ENCODE measurements around the gene DCUN1D3.

The DCUN1D3 gene

DNA sequence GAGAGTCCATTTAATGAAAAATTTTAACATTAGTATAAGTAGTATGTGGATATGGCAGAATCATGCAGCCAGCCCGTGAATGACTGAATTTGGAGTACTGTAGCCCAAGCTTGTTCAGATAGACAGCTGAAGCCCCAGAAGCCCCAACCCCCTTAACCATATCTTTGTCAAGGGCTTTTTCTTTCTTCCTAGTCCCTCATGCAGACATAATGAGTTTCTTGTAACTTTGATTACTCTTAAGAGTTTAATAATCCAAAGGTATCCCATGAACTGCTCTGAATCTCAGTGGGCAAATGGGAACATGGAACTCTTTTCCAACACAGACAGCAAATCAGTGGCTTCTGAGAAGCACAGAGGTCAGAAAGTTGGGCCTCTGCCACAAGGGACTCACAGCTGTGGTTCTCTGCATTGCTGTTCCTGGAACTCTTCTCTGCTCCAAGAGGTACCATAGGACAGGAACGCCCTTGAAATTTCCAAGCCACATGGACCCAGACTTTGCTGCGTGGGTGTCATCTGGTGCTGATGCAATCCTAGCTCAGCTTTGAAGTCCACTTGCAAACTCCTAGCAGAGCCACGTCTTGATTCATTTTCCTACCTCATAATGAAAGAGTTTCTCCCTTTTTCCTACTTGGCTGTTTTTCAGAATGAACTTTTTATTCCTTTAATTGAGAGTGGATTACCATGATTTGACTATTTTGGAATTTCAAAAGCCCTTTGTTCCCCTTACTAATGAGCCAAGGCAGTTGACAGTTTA is 18.5 kb upstream of the DCUN1D3 start:
- DNase-seq: no peak

DNA sequence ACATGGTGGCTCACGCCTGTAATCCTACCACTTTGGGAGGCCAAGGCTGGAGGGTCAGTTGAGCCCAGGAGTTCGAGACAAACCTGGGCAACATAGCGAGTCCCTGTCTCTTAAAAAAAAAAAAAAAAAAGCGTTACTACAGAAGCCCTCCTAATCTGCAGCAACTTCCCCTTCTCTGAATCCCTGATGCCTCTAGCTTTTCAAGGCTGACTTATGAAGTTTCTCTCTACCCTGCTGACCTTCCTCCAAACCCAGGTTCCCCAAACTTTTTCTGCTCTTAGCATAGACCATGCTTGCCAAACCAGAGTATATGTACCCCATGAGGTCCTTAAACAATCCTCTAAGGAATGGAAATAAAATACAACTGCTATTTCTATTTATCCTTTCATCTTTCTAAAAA is 16.8 kb upstream of the DCUN1D3 start:
- DNase-seq: no peak

DNA sequence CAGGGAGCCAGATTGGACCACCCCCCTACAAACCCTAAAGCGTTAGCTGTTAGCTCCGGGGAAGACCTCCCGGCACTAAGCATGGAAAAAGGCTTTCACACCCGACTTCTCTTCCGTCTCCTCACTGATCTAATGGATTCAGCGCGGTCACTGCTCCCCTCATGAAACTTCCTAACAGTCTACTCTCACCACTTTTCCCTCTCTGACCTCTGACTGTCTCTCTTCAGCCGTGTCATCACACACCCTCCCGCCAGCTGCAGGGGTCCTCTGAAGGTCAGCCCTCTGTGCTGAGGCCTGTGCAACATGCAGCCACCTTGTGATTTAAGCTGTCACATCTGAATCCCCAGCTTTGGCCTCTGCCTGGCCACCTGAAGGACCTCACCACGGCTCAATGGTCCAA is 16.1 kb upstream of the DCUN1D3 start:
- DNase-seq: no peak

DNA sequence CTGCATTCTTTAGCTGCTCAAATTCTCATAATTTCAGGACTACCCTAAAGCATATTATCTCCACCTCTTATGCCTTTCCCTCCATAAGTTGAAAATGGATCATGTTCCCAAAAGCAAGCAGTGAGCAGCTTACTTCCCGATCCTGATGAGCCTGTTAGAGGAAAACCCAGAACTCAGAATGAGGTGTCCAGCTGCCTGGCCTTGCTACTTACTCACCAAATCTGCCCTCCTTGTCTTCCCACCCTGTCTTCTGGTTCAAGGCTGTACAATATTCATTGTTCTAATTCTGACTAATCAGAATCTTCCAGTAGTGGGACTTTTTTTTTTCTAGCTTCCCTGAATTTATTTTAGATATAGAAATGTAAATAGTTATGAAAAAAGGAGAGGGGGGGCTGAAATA is 11.2 kb upstream of the DCUN1D3 start:
- DNase-seq: no peak

DNA sequence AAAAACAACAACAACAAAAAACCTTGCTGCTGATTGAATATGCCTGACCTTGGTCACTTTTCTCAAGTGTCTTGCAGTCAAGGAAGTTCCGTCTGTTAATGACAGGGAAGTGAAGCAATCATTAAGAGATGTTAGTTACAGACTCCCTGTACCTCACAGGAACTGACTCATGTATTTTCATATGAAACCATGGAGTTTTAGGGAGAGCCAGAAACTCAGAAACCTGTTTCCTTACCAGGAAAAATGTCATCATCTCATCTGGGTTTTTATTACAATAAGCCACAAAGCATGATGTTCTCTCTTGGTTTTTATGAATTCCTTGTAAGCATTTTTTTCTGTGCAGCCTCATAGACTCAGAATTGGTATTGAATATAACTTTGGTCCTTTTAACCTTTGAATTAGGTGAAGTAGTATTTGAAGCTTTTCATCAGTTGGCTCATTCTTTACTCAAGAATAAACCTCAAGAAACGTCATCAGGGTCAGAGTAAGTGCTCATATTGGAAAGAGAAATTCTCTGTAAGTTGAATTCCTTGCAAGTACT is 10.7 kb upstream of the DCUN1D3 start:
- DNase-seq: no peak

DNA sequence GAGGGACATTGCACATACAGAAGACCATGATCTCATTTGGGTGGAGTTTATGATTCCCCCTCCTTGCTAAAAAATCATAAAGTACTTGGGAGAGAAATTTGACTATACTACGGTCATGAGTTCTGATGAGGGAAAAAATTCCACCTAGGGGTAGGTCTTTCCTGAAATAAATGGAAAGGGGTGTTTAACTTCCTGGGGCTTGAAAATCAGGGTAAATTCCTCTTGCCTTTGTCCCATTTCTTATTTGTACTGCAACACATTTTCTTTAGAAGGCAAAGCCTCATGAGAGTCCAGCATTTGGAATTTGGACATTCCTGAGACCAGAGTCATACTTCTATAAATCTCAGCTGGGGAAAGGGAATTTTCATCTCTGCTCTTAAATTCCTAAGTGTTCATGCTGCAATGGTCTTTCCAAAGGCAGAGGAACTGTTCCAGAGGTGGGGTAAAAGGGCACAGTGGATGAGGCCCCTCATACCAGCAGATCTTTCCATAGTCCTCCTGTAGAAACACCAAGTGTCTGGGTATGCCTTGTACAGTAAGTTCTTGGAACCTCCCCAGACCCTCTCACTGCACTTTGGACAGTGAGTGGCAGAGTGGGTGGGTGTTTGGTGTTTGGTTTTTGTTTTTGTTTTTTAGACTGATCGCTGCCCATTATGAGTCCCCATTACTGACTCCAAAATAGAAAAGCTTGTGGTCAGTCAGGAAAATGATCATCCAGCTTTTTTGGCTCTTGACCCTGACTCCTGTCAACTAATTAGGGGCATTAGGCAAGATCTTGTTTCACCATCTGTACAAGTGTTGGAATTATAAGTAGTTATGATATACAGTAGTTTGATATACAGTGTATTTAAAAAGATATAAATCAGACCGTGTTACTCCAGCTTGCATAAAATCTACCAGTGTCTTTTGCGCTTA is 6.4 kb upstream of the DCUN1D3 start:
- DNase-seq: no peak

DNA sequence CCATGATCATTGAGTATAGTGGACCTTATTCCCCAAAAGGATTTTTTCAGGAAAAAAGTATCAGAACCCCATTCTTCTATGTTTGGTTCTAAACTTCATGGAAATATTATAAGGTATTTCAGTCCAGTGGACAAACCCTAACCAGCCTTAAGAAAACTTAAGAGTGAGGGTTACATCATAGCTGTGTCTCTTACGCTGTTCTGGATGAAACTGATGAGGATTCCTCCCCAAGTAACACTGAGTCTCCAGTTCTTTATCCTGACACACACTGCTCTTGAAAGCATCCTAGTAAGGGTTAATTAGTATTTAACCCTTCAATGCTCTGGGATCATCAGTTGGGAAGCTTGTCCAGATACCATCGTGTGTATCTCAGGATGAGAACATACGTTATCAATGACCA is 5.4 kb upstream of the DCUN1D3 start:
- DNase-seq: no peak

DNA sequence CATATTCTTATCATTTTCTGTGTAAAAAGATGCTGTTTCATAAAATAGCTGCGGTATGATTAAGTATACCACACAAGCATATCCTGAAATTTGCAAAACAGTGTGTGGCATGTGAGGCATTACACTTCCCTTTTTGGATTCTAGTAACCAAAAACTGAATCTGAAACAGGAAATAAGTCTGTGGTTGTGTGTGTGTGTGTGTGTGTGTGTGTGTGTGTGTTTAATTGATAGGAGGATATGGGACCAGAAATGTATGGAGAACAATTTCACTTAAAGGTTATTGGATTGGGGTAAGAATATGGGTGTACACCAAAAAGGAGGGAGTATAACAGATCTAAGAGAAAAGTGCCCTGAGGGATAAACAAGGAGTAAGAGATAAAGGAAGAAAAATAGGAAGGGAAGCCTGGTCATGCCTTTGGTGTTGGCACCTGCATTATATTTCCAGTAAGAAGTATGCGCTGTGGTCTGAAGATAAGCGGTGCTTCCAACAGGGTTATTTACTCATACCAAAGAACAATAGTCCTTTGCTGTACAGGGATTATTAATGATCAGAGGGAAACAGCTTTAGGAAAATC is 4.4 kb upstream of the DCUN1D3 start:
- DNase-seq: no peak

DNA sequence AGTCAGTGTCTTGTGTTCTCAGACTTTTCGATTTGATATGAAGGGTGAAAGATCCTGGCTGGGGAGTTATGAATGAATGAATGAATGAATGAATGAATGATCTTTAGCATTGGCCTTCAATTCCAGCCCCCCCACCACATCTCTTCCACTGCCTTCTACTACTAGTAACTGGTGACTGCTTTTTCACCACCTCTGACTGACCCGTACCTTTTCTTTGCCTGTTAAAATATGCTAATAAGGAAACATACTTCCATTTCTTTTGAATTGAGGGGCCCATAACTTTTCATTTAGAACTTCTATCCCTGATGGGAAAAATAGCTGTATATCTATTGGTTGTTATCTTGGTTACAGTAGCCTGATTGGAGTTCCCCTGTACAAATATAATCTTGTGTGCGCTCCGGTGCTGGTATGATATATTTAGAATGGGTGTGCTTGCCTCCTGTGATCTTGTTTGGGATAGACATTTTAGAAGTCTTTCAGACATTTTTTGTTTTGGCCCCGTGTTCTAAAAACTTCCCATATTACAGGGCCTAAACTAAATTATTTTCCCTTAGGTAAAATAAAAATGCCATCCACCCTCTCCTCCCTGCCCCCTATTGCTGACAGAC is 3.8 kb upstream of the DCUN1D3 start:
- DNase-seq: no peak

DNA sequence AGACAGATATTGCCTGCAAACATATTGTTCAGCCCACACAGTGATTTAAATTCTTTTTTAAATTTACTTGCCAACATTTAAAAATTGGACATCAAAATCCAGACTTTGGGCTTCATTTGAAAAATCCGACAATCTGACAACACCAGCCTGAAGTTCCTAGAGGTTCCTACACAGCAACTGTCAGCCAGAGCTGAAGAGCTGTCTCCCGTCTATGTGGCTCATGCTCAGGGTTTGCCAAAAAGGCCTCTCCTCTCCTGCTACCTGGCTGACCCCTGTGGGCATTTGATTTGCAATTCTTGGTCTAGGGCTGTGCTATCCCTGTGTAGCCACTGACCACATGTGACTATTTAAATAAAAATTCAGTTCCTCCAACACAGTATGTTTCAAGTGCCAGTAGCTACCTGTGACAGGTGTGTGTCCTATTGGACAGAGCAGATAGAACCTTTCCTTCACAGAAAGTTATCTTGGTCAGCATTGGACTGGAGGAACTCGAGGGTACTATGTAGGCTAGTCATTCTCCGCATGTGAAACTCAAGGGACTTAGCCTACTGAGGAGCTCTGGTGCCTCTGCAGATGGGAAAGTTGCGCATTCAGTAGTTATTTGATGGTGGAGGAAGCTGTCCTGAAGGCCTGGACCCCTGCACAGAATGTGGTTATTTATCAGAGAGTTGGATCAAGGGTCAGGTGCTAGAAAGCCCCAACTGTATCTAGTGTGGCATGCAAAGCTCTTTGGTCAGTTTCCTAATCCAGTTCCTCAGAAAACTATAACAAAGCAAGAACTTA is 3.1 kb upstream of the DCUN1D3 start:
- DNase-seq: no peak

DNA sequence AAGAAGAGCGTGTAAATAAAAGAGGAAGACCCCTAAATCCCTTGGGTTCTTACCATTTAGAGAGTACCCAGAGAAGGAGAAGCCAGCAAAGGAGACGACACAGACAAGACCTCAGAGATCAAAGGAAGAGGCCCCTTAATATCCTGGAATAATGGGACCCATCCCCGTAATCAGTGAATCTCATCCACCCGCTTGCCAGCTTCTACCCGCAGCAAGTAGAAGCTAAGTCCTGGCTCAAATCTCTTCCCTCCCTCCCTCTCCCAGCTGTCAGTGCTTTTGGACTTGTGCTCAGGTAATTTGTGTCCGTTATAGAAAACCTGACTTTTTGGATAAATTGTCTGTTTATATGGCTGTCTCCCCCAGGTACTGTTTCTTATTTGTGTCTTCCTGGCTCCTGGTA is 2.3 kb upstream of the DCUN1D3 start:
- DNase-seq: no peak

DNA sequence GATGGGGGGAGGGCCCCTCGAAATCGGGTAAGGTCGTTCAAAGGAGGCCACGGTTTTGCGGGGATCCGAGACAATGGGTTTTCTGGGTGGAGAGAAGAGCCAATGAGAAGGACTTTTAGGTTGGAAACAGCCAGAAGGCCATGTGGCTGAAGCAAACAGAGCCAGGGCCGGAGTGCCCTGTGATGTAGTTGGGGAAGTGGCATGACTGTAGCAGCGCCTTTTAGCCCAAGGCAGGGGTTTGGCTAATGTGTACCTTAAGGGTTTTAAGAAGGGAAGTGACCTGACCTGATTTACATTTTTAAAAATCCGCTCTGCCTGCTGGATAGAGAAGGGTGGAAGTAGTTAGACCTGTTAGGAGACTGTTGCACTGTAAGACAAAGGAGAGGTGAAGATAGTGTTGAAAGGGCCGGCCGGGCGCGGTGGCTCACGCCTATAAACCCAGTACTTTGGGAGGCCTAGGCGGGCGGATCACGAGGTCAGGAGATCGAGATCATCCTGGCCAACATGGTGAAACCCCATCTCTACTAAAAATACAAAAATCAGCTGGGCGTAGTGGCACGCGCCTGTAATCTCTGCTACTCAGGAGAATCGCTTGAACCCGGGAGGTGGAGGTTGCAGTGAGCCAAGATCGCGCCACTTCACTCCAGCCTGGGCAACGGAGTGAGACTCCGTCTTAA is 1.4 kb upstream of the DCUN1D3 start:
- DNase-seq: no peak

DNA sequence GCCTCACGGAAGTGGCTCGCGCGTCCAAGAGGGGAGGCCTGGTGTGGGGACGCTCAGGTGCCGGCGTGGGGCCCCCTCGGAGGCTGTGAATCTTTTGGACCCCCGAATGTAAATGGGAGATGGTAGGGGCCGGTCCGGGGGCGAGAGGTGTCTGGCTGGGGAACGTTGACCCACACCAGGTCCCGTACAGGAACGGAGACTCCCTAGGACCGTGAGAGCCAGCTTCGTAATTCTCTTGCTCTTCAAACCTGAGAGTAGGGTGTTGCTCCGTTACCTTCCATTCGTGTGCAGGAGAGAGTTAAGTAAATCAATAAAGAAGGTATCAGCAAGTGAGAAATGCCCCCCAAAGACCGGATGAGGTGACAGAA is 894 bp upstream of the DCUN1D3 start:
- DNase-seq: no peak

DNA sequence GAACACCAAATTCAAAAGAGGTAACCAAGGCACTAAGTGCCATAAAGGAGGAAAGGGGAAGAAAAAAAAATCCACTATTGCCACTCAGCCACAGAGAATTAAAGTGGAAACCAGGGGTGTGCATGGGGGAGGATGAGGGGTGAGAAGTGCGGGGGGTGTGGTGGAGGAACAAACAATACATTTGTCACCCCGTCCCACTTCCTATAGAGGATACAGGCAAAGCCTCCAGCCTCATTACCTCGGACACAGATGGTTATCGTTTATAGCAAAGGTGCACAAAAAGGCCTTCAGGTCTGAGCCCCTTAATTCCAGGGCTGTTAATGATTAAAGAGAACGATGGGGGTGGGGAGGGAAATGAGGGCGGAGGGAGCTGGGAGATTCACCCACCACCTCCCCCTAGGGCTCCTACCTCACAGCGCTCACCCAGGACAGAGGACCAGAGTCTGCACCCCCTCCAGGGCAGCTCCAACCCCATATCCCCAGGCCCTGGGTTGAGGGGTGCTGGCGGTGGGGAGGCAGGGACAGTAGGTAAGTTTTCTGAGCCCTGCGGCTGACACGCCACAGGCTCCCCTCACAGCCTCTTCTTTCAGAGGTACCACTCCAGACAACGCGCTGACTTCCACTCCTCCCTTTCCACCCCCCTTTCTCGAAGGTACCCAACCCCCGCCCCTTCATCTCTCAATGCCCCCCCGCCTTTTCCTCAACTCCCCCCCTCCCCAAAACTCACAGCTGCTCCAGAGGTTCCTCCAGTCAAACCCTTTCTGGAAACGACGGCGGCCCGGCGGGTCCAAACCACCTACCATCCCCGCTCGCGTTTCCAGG is 470 bp downstream of the DCUN1D3 start:
- no peak for DNase-seq

DNA sequence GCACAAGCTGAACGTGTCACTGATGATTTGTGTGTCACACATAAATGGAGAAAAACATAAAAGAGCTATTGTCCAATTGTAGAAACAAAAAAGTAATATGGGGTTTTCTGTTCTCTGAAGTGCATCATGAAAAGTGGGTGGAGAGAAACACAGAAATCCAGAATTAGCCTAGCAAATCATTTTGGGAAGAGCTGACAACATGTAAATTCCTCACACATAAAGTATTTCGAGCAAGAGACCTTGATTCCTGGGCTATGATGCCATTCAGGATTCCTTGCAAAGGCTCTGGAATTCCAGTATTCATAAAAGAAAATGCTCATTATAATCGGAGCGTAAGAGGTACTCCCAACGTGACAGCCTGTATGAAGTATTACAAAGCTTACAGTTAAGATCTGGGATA is 1.1 kb downstream of the DCUN1D3 start:
- DNase-seq: no peak

DNA sequence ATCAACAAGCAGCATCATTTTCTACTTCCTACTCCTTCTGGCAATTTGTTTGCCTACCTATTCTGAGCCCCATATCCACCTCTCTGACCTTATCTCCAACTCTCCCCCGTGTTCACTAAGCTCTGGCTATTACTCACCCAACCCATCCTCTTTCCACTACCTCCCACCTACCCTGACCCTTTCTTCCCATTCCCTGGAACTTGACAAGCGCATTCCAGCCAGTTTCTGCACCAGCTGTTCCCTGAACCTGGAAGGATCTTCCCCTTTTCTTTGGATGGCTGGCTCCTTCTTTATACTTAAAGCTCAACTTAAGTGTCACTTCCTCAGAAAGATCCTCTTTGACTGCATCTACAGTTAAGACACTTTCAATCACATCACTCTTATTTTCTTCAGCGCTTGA is 2.2 kb downstream of the DCUN1D3 start:
- DNase-seq: no peak

DNA sequence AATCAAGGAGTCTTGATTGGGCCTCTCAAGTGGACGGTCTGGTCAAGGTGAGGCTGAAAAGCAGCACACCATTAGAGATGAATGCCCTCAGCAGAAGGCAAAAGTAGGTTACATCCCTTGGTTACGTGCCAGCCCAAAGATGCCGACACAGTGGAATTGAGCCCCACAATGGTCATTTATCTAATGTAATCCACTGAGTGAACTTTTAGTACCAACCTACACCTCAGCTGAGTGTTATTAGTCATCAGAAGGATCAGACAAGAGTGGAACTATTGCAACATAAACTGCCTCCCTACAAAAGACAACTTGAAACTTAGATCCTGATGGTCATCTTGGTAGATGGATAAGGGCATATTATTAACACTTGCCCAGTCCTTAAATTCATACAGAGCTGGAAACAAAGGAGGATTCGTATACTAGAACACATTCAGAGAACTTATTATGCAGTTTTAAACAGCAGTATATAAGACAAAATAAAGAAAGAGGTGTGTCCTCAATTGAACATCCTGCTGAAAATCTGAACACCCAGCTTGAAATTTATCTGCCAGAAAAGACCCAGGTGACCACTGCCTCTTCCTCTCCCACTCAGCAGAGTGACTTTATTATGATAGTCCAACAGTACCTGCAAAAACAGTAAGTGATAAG is 2.8 kb downstream of the DCUN1D3 start:
- no peak for DNase-seq

DNA sequence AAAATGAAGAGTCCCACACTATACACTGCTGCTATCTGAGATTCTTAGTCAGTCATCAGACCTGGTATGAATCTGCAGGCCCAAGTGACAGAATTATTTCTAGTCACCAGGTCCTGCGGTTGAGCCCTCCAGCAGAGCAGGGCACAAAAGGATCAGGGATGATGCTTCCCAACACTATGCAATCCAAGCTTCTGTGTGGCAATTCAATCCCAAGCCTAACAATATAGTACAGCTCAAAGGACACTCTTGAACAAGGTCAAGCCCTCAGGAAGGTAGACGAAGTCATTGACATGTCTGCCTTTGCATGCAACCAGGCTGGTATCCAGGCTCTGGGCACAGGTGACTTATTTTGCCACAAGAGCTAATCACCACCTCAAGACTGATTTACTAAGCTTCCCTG is 5.8 kb downstream of the DCUN1D3 start:
- DNase-seq: no peak

DNA sequence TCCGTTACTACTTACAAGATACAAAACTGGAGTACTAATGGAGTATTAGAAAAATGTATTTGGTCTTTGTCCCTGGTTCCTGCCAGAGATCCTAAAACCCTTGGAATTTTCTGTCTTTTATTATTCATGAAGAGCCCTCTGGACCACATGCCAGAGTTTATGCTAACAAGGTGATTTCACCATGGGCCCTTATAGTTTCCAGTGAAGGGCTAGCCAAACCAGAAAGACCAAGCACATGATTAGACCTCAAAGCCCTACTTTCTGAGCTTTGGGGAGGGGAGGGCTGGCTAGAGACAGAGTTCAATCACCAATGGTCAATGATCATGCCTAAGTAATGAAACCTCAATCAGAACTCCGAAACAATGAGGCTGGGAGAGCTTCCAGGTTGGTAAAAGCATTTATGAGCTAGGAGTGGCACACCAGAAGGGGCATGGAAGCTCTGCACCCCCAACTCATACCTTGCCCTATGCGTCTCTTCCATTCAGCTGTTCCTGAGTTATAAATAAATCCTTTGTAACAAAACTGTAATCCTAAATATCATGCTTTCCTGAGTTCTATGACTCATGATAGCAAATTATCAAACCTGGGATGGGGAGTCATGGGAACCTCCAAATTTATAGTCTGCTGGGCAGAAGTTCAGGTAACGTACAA is 10.4 kb downstream of the DCUN1D3 start:
- DNase-seq: no peak

DNA sequence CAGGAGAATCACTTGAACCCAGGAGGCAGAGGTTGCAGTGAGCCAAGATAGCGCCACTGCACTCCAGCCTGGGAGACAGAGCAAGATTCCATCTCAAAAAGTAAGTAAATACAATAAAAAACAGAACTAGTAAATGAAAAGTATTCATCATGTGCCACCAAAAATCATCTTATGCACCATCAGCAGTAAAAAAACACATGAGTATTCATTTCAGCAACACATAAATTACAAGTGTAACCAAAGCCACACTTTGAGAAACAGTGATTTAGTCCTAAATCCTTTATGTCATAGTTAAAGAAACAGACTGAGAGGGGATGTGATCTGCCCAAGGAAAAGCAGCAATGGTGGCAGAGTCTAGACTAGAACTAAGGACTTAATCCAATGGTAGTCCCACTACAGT is 13.0 kb downstream of the DCUN1D3 start:
- no peak for DNase-seq

Measured in NCI-H1436 treated with DMSO at 0.1 percent for 48 hours (cell line).